ENCODE measurements around the gene PINK1.

Gene PINK1

DNA sequence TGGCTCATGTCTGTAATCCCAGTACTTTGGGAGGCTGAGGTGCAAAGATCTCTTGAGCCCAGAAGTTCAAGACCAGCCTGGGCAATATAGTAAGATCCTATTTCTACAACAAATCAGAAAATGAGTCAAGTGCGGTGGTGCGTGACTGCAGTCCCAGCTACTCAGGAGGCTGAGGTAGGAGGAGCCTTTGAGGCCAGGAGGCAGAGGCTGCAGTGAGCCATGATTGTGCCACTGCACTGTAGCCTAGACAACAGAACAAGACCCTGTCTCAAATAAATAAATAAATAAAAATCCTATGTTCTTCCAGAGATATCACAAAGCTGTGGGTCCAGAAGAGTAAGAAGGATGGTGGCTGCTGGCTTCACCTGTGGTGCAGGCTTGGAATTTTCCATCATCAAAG lies 22.3 kb upstream of the PINK1 start:
- no peak for DNase-seq (ENCODE audit: low read depth)

DNA sequence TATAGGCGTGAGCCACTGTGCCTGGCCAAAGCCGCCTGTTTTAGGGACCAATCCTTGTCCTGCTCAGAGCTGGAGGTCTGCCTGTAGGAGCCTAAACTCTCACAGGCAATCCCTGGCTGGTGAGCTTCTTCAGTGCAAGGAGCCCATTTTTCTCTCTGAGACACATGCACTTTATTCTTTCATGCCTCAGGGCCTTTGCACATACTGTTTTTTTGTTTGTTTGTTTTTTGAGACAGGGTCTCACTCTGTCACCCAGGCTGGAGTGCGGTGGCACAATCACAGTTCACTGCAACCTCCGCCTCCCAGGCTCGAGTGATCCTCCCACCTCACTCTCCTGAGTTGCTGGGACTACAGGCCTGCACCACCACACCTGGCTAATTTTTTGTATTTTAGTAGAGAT lies 21.6 kb upstream of the PINK1 start:
- DNase-seq (ENCODE audit: low read depth) = no peak

DNA sequence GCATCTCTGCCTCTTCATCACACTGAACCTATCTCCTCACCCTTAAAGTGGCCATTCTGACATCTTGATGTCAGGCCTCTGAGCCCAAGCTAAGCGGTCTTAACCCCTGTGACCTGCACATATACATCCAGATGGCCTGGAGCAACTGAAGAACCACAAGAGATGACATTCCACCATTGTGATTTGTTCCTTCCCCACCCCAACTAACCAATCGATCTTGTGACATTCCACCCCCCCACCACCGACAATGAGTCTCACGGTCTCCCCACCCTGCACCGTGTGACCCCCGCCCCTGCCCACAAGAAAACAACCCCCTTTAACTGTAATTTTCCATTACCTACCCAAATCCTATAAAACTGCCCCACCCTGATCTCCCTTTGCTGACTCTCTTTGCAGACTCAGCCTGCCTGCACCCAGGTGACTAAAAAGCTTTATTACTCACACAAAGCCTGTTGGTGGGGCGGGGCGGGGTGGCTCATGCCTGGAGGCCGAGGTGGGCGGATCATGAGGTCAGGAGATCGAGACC lies 21.0 kb upstream of the PINK1 start:
- DNase-seq (ENCODE audit: low read depth) = no peak

DNA sequence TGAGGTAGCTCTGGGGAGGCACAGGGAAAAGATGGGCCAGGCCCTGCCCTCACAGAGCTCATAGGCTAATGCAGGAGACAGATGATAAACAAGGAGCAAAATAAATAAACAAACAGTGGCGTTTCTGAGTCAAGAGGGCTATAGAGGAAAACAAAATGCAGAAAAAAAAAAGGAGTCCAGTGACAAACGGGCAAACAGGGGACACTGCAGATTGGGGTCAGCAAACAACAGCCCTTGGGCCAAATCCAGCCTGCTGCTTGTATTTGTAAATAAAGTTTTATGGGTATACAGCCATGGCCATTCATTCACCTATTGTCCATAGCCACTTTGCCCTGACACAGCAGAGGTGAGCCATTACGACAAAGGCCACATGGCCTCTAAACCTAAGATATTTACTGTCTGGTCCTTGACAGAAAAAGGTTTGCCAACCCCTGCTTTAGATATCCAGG lies 19.1 kb upstream of the PINK1 start:
- DNase-seq (ENCODE audit: low read depth) = no peak

DNA sequence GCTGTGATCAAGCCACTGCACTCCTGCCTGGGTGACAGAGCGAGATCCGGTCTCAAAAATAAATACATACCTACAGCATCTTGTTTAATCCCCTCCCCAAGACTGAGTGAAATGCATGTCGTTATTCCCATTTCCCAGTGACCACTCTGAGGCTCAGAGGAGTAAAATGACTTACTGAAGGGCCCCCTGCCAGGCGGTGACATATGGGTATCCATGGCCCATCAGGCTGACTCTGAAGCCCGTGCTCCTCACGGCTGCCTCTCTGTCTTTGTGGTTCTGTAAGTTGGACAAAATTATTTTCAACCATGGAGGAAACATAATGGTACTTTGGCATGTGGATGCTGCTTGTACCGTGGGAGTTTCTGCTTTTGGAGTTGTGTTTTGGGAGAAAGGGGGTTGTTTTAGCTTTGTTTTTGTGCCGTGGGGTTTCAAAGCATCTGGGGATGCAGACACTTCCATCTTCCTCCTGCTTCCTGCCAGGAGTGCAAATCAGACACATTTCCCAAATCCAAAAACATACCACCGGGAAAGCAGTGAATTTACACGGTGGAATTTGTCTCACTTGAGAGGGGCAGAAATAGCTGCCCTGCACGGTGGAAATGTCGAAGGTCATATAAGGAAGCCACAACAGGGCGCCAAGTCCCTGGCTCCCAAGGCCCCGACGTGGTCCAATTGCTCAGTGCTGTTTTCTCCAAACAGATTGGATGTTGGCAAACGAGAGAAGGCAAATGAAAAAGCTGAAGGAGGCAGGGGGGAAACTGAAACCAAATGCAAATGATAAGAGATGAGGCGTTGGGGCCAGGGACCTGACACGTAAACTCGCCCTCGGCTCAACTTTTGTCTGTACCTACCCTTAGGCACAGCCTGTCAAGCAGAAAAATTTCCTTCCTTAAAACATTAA lies 17.1 kb upstream of the PINK1 start:
- DNase-seq (ENCODE audit: low read depth) = no peak

DNA sequence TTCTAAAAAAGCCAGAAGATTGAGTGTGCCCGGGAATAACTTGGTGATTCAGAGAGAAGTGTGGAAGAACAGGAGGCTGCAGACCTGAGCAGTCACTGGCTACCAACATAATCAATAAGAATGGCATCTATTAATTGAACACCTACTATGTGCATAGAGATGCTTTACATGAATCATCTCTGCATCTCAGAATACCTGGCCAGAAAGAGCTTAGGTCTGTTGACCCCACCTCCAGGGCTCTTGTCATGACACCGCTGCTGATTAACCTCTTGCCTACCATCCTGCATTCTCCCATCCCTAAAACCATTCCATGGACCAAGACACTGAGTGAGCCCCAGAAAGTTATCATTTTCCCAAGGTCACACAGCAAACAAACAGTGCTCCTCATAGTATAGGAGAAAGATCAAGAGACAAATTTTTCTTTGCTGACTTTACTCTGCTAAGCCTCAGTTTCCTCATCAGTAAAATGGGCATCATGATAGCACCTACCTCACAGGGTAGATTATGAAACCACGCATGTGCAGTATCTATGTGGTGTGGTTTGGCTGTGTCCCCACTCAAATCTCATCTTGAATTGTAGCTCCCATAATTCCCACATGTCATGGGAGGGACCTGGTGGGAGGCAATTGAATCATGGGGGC lies 16.3 kb upstream of the PINK1 start:
- peak; percentile 40 for DNase-seq (ENCODE audit: low read depth)

DNA sequence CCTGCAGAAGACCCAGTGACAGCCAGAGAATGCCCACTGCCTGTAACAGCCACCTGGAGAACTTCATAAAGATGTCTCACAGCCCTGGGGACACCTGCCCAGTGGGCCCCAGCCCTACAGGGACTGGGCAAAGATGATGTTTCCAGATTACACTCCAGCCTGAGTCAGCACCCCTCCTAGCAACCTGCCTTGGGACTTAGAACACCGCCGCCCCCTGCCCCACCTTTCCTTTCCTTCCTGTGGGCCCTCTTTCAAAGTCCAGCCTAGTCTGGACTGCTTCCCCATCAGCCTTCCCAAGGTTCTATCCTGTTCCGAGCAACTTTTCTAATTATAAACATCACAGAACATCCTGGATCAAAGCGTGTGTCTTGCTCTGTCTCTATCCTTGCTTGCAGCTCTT lies 14.7 kb upstream of the PINK1 start:
- no peak for DNase-seq (ENCODE audit: low read depth)

DNA sequence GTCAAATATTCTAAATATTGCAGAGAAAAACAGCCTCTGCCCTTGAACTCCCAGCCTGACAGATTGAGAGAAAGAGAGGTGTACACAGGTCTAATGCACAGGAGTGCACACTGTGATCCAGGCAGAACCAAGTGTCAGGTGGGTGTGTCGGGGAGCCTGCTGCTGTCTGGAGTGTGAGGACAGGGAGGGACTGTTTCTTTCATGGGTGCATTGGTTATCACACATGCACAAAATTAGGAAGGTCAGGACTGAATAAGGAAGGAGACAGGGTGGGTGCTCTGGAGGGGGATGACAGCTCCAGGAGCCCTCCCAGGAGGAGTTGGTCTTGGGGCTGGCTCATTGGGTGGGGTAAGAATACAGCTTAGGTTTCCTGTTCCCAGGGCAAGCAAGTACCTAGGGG lies 13.3 kb upstream of the PINK1 start:
- DNase-seq (ENCODE audit: low read depth) = no peak

DNA sequence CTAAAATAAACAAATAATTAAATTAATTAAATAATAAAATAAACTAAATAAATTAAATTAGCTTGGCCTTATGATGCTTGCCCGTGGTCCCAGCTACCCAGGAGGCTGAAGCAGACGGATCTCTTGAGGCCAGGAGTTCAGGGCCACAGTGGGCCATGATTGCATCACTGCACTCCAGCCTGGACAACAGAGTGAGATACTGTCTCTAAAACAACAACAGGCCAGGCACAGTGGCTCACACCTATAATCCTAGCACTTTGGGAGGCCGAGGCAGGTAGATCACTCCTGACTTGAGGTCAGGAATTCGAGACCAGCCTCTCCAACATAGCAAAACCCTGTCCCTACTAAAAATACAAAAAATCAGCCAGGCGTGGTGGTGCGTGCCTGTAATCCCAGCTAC lies 12.2 kb upstream of the PINK1 start:
- DNase-seq (ENCODE audit: low read depth) = no peak

DNA sequence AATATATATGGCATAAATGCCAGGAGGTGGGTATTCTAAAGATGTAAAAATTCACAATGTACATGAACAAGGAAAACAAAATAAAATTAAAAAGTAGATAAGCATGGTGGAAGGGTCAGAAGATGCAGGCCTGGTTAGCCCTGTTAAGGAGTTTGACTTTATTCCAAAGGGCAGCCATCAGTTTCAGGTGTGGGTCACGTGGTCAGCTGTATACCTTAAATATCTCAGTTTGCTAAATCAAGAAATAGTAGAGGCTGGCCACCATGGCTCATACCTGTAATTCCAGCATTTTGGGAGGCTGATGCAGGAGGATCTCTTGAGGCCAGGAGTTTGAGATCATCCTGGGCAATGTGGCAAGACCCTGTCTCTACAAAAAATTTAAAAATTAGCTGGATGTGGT lies 8.5 kb upstream of the PINK1 start:
- no peak for DNase-seq (ENCODE audit: low read depth)

DNA sequence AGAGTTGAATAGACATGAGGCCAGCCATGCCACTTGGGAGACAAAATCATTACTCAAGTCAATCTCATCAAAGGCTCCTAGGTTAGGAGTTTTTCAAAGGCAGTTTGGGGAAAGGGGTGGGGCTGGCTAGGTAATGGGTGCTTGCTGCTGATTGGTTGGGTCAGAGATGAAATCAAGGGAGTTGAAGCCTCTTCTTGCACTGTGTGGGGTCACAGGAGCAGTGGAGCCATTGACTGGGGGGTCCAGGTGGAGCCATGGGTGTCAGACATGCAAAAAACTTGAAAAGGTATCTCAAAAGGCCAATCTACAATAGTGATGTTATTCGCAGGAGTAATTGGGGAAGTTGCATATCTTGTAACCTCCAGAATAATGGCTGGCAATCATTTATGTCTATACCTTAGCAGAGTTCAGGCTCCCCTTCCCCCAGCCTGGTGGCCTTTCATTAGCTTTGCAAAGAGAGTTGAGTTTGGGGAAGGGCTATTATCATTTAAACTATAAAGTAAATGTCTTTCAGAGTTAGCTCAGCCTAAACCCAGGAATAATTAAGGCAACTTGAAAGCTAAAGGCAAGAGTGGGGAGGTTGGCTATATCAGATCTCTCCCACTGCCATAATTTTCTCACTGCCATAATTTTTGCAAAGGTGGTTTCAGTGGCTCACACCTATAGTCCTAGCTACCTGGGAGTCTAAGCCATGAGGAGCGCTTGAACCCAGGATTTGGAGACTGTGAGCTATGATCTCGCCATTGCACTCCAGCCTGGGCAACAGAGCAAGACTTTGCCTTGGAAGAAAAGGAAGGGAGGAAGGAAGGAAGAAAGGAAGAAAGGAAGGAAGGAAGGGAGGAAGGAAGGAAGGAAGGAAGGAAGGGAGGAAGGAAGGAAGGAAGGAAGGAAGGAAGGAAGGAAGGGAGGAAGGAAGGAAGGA lies 7.8 kb upstream of the PINK1 start:
- no peak for DNase-seq (ENCODE audit: low read depth)

DNA sequence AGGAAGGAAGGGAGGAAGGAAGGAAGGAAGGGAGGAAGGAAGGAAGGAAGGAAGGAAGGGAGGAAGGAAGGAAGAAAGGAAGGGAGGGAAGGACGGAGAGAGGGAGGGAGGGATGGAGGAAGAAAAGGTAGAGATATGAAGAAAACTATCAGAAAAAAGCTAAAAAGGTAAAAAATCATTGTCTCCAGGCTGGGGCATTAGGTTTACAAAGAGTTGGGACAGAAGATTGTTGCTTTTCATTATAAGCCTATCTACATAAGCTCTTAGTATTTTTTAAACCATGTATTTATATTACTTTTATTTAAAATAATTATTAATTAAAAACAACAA lies 7.2 kb upstream of the PINK1 start:
- no peak for DNase-seq (ENCODE audit: low read depth)

DNA sequence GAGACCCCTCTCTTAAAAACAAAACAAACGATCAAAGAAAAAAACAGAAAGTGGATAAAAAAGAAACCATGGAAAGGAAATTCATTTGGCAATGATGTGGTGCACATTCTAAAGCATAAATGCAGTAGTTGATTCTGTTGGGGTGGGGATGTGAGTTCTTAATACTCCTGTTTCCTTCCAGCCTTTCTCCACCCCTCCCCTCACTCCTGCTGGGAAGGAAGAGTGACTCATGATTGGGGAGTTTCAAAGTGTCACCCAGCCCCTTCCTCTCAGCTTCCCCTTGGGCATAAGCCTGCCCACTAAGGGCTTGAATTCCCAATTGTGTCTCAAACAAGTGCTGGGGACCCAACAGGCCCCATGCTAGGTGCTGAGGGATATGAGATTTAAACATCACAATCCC lies 6.7 kb upstream of the PINK1 start:
- DNase-seq (ENCODE audit: low read depth) = no peak

DNA sequence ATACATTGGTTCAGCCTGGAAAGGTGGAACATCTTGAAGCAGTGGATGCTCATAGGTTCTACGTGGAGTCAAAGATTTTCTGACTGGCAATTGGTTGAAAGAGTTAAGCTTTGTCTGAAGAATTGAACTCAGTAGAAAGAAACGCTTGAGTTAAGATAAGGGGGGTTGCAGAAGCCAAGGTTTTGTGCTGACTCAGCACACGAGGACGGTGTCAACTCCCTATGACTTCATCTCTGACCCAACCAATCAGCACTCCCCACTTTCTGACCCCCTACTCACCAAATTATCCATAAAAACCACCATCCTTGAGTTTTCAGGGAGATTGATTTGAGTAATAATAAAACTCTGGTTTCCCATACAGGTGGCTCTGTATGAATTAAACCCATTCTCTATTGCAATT lies 2.5 kb upstream of the PINK1 start:
- no peak for DNase-seq (ENCODE audit: low read depth)

DNA sequence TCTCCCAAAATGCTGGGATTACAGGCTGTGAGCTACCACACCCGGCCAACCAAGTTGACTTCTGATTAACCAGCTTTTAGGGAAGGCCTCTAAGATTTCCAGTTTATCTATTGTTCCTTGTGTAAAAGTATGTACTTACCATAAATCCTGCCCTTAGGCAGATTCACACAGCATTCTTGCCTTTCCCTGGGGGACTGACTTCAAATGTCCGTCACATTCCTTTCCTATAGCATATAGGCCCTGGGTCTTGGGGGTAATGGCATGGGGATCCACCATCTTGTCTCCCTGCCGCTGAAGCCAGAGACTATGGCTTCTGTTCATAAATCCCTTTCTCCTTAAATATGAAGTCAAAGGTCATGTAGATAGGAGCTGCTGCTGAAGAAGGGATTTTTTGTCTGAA lies 872 bp upstream of the PINK1 start:
- no peak for DNase-seq (ENCODE audit: low read depth)

DNA sequence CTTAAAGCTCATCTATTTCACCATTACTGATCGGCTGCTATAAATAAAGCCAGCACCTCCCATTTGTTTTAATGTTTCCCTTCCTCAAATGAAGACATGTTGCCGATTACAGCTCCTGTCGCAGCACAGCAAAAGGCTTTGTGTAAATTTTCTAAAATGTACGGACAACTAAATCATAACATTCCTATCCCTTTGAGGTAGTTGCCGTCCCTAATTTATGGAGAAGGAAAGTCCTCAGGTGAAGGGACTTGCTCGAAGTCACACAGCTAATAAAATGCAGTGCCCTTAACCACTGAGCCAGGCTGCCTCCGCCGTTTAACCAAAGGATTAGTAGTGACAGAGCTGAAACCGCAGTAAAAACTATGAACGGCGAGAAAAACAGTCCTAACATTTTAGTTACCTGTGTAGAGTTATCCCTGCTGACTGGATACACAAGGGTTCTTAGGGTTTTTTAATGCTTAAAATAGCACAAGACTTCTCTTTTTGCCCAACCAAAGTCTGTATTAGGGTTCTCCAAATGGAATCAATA lies 871 bp downstream of the PINK1 start:
- DNase-seq (ENCODE audit: low read depth) = no peak

DNA sequence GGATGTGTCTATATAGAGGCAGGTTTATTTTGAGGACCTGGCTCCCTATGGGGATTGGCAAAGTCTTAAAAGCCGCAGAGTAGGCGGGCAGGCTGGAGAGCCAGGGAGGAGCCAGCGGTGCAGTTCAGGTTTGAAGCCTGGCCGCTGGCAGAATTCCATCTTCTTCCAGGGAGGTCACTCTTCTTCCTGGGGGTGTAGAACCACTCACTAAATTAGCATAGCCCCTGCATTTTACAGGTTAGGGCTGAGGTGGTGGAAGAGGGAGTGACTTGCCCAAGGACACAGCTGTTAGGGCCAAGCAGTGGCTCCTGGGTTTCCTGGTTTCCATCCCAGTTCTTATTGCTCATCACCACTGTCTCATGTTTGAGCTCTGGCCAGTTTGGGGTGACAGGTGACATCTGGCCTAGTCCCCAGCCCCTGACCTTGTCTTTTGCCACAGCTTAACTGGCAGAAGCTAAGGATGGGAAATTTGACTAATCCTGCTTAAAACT lies 1.4 kb downstream of the PINK1 start:
- peak; percentile 23 for DNase-seq (ENCODE audit: low read depth)

DNA sequence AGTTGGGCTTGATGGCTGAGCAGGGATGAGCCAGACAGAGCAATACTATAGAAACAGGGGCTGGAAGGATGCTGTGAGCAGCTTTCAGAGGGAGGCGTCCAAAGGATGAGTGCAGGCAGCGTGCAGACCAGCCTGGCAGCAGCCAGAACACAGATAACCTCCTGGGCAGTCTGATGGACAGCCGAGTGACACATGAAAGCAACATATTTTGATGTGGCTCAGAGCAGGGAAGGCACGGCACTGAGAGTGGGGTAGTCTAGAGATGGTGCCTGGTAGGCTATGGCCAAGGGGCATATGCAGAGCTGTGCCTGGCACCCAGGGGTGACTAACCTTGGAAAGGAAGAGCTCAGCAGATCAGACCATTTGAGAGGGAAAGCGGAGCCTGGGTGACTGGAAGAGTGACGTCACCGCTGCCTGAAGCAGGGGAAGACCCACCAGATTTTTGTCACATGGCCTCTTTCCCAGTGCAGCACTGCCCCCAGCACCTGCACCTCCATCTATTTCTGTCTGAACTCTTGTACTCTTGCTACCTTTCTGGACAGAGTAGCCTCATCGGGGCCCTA lies 3.6 kb downstream of the PINK1 start:
- no peak for DNase-seq (ENCODE audit: low read depth)

DNA sequence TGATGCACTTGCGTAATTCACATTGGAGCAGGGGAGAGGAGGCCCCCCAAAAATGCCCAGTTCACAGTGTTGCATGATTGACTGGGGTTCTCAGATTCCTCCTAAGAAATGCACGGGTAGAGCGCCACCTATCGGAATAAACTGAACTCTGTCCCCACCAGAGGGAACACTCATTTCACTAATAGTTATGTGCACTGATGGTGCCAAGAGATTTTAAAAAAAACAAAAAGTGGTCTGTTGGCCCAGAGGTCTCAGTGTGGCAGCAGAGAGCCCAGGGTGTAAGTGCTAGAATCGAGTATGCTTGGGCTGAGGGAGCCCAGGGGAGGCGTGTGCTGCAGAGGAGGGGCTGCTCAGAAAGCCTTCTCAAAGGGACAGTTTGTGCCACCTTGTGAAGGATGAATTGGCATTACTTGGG lies 6.9 kb downstream of the PINK1 start:
- DNase-seq (ENCODE audit: low read depth) = peak; percentile 47

DNA sequence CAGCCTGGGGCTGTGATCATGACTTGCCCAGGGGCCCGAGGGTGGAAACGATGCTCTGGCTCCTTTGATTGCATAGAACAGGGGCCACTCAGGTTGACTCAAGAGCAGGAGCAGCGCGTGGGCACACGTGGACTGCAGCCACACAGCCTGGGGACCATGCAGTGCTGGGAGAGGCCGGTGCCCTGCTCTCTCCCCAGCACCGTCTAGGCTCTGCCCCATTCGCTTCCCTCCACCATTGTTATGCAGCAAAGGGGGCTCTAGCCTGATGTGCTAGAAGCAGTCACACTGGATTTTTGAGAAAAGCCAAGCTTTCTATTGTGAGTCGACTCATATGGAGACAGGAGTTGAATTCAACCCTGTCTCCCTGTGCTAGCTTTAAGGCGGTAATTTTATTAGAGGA lies 8.7 kb downstream of the PINK1 start:
- no peak for DNase-seq (ENCODE audit: low read depth)

DNA sequence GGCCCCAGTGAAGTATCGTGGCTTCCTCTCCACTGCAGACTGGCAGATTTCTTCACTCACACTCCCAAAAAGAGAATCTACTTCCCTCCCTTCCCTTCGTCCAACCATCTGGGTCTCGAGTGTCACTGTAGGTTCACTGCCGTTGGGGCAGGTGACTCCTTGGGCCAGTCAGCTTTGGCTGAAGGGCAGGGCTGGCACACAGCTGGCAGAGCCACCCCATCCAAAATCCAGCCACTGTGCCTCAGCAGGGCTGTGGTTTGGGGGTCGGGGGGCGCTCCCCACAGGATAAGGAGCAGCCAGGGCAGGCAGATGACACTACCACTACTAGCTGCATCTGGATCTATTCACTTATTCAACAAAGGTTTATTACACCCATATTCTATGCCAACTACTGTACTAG lies 9.8 kb downstream of the PINK1 start:
- DNase-seq (ENCODE audit: low read depth) = no peak

DNA sequence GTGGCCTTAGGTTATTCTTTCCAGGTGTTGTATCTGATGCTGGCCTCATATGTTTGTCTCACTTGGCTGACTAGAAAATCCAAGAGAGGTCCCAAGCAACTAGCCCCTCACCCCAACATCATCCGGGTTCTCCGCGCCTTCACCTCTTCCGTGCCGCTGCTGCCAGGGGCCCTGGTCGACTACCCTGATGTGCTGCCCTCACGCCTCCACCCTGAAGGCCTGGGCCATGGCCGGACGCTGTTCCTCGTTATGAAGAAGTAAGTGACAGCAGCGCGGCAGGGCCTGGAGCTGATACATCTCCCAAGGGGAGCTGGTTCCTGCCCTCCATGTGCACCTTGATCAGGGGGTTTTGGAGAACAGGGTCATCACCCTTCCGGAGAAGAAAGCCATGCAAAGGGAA lies 11.2 kb downstream of the PINK1 start:
- DNase-seq (ENCODE audit: low read depth) = no peak
